Pancreas (tissue), 10 donors: ENCODE results near the gene CD28. TPM values are rescaled to one million over a fixed set of nuclear protein-coding genes. Genes with fewer than 3 reads are reported as not detected.

ENCODE experiments used
- ATAC-seq, 4 donors: fragments of 200-7000 bp; cut with Tn5 transposase; one replicate each; pipeline versions ENCODE4 v1.8.0 to v1.9.1; 2020; ENCODE audit warnings: mild to moderate bottlenecking in 4 of 4, moderate library complexity in 4 of 4
- DNase-seq, 6 donors: peaks; one replicate each; pipeline ENCODE4 v3.0.0-alpha.2; 2020
- FAIRE-seq: peaks from 2 replicates; lab custom pipeline; 2012; peaks lifted over from hg19 to GRCh38; lab: Jason Lieb, UNC
- H3K27ac ChIP-seq, 4 donors: fragments of 200-600 bp; sonication (generic); 1 replicate in 3 of 4; 2 replicates in 1 of 4; pipeline versions ENCODE4 v1.5.0 to v1.8.0; 2020
- H3K27me3 ChIP-seq, 4 donors: fragments of 200-600 bp; one replicate each; pipeline ENCODE4 v1.8.0; 2021
- H3K36me3 ChIP-seq, 3 donors: fragments of 200-600 bp; sonication (generic) in 1 of 3; one replicate each; pipeline versions ENCODE4 v1.5.0 to v1.8.0; 2020 to 2021
- H3K4me1 ChIP-seq, 3 donors: fragments of 200-600 bp; one replicate each; pipeline ENCODE4 v1.8.0; 2021
- H3K4me3 ChIP-seq, 4 donors: fragments of 200-600 bp; sonication (generic) in 2 of 4; one replicate each; pipeline versions ENCODE4 v1.5.0 to v1.8.0; 2020 to 2021
- H3K9me3 ChIP-seq, 4 donors: fragments of 200-600 bp; one replicate each; pipeline ENCODE4 v1.8.0; 2021
- WGBS, 2 donors: extraction: QIAGEN DNeasy Blood & Tissue Kit; methylation state at CpG; one replicate each; pipeline ENCODE4 v1.1.7; 2013; 5-methylcytosine and 5-hydroxymethylcytosine counted together
- intact Hi-C, 3 donors: fragments of 100-400 bp; cut with DNase I; formaldehyde crosslinking; loops; one replicate each; pipeline versions ENCODE4 v1.11.1 to v1.14.2; 2022
- polyA plus RNA-seq, 2 donors: library from polyadenylated mRNA; stranded (reverse); fragments of 200-250 nt; gene quantifications; one replicate each; pipeline ENCODE4 v1.2.3, GENCODE V29; 2013
- total RNA-seq, 6 donors: library from RNA; stranded (reverse); fragmentation: NEBNext Ultra II Directional in 4 of 6; extraction: Animal tissue kit (Norgen Biotek cat#: 25700) in 4 of 6; gene quantifications; one replicate each; pipeline versions ENCODE4 v1.2.1 to v1.2.4, GENCODE V29; 2021 to 2023
- TF ChIP-seq, protein P1 (sequence below), 4 donors: fragments of 200-600 bp; sonication (generic) in 3 of 4; IDR thresholded peaks; one replicate each; pipeline versions ENCODE4 v1.5.0 to v1.8.0; 2021; ENCODE audit warnings: antibody characterized with exemption in 4 of 4
- donor health status: healthy with polysubstance abuse.
- donor health status: DM: no; HTN: no; CAD: no; lungs with moderate emphysema.
- donor health status: DM: no; HTN: no; CAD: no.
- donor health status: control.
- donor health status: control.
- donor health status: Bipolar disorder and iron deficiency.
- donor health status: DM: yes; HTN: yes; CAD: no.
- donor health status: DM: no; HTN: no; CAD: no.
- donor health status: DM: no; HTN: no; CAD: no.
- donor health status: DM: yes; HTN: yes; CAD: no.

CD28 gene
- total and polyA plus RNA-seq, 8 donors, result 0.08 to 0.63 (median 0.28) TPM; not detected in 1

DNA sequence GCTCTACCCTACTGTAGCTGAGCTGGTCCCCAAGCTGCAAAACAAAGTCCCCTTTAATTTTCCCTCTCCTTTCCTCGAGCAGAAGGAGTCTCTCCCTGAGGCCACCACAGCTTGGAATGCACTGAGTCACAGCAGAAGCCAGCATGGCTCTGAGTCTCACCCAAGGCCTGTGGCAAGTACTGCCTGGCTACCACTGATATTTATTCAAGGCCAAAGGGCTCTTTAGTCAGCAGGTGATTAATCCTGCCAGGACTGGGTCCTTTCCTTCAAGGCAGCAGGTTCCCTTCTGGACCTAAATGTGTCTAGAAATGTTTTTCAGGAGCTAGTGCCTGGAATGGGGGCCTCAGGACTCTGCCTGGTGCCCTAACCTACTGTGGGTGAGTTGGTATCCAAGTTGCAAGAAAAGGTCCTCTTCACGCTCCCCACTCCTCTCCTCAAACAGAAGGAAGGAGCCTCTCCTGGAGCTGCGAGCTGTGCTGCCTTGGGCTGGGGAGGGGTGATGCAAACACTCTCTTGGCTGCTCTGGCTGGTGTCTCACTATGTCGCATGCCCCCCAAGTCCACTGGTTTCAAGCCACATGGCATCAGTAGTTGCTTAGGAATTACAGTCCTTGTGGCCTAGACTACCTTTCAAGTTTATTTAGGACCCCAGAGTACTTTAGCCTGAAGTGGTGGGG, 53.4 kb downstream of the CD28 start:
- H3K4me1 ChIP-seq, result no peaks in the 10 kb centered on the region
- 86 to 93% methylated on average over 4 of the region's 4 CpGs for WGBS, 2 donors
- H3K4me3 ChIP-seq, result no peak overlapping the region
- intact Hi-C loops, result no loop called here
- FAIRE-seq (no peak), ATAC-seq (peak in 3 of 4 donors; percentile 43 to 78 (median 60)), DNase-seq (peak in 1 of 6 donors; percentile 19)
- no peaks in the 10 kb centered on the region for H3K27me3 ChIP-seq
- TF ChIP-seq, protein P1, sequence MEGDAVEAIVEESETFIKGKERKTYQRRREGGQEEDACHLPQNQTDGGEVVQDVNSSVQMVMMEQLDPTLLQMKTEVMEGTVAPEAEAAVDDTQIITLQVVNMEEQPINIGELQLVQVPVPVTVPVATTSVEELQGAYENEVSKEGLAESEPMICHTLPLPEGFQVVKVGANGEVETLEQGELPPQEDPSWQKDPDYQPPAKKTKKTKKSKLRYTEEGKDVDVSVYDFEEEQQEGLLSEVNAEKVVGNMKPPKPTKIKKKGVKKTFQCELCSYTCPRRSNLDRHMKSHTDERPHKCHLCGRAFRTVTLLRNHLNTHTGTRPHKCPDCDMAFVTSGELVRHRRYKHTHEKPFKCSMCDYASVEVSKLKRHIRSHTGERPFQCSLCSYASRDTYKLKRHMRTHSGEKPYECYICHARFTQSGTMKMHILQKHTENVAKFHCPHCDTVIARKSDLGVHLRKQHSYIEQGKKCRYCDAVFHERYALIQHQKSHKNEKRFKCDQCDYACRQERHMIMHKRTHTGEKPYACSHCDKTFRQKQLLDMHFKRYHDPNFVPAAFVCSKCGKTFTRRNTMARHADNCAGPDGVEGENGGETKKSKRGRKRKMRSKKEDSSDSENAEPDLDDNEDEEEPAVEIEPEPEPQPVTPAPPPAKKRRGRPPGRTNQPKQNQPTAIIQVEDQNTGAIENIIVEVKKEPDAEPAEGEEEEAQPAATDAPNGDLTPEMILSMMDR (IDR thresholded peaks at IDR 0.05), result no peak
- no peaks in the 10 kb centered on the region for H3K9me3 ChIP-seq
- H3K27ac ChIP-seq, result no peak overlapping the region
- no peaks in the 10 kb centered on the region for H3K36me3 ChIP-seq

DNA sequence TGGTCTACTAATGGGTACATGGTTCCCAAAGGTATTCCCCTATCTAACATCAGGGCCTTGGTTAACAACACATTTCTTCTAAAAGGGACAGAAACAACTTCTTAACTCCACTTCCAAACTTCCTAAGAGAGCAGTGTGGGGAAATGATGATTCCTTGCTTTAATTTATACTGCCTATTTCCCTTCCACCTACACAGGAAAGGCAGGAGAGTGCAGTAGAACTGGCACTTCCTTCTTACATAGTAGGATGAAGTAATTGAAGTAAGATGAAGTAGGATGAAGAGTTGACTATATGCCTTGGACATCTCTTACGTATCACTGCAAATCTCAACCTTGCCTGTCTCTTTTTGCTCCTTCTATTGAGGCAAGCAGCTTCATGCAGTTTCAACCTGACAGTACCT, 54.7 kb downstream of the CD28 start:
- Histone ChIP-seq H3K4me3 (no peak overlapping the region), H3K4me1 (no peaks in the 10 kb centered on the region), H3K27me3 (no peaks in the 10 kb centered on the region), H3K27ac (no peak overlapping the region), H3K36me3 (no peaks in the 10 kb centered on the region), H3K9me3 (no peaks in the 10 kb centered on the region)
- DNase-seq (no peak), FAIRE-seq (no peak), ATAC-seq (no peak)
- WGBS, 2 donors, result 94 to 100% methylated on average over 1 of the region's 1 CpG
- intact Hi-C loops, result no loop called here
- TF ChIP-seq, protein P1 (IDR thresholded peaks at IDR 0.05), result no peak

DNA sequence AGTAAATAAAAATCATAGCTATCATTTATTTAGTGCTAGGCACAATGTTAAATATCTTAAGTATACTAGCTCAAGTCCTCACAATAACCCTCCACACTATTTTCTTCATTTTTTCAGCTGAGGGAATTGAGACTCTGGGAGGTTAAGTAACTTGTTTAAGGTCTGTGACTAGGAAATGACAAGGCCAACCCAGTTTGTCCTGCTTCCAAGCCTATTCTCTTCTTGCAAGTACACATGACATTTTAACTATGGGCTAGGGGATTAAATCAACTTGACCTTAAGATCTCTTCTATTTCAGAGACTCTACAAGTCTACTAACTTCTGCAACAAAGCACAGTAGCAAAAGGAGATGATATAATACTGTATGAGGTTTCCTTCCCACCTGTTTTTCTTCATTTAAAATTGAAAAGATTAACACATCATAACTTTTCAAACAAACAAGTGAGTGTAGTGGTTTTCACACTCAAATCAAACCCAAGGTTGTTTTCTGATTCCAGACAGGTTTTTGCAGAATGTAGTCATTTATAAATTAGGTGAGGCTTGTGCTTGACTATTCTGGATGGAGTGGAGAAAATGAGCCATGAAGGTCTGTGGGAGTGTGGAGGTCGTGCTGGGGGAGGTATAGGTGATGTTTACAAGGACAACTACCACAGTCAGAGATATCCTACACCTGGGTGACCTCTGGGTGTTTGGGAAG, 57.0 kb downstream of the CD28 start:
- 73% methylated on average over 1 of the region's 1 CpG for WGBS, 2 donors
- Histone ChIP-seq H3K4me1 (no peaks in the 10 kb centered on the region), H3K27me3 (no peaks in the 10 kb centered on the region), H3K4me3 (no peak overlapping the region), H3K36me3 (no peaks in the 10 kb centered on the region), H3K27ac (no peak overlapping the region), H3K9me3 (no peaks in the 10 kb centered on the region)
- FAIRE-seq (no peak), ATAC-seq (no peak), DNase-seq (no peak)
- TF ChIP-seq, protein P1 (IDR thresholded peaks at IDR 0.05), result no peak
- intact Hi-C loops, result no loop called here

DNA sequence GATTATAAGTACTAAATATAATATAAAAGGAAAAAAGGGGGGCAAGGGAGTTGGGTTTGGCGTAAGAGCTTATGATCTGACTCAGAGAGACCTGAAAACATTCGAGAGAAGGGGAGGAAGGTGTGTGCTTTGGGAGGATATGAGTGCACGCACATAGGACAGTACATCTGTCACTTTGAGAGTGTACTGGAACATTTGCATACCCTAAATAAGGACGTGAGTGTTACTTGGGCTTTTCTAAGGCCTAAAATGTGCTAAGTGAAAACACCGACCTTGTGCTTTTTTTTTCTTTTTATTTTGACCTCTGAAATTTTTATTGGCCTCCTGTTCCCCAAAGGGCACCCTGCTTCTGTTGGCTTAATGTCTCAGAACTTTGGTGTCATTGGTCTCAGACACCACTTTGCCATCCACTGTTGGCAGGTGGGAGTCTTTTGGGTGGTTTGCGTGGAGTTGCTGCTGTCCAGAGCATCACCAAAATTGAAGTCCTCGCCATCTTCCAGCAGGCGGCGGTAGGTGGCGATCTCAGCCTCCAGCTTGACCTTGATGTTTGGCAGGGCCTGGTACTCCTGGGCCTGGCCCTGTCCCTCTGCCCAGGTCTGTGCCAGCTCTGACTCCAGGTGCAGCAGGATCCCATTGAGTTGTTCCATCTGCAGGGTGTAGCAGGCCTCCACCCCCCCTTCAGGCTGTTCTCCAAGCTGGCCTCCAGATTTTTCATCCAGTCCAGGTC, 57.7 kb downstream of the CD28 start:
- intact Hi-C loops, result no loop called here
- TF ChIP-seq, protein P1 (IDR thresholded peaks at IDR 0.05), result no peak
- no peaks in the 10 kb centered on the region for H3K4me1 ChIP-seq
- no peak for ATAC-seq
- no peaks in the 10 kb centered on the region for H3K27me3 ChIP-seq
- no peak for FAIRE-seq
- no peak overlapping the region for H3K4me3 ChIP-seq
- no peaks in the 10 kb centered on the region for H3K36me3 ChIP-seq
- no peak for DNase-seq
- H3K9me3 ChIP-seq, result no peaks in the 10 kb centered on the region
- 77 to 80% methylated on average over 10 of the region's 10 CpGs for WGBS, 2 donors
- H3K27ac ChIP-seq, result no peak overlapping the region
